ENCODE results near the gene GMDS.

DNA sequence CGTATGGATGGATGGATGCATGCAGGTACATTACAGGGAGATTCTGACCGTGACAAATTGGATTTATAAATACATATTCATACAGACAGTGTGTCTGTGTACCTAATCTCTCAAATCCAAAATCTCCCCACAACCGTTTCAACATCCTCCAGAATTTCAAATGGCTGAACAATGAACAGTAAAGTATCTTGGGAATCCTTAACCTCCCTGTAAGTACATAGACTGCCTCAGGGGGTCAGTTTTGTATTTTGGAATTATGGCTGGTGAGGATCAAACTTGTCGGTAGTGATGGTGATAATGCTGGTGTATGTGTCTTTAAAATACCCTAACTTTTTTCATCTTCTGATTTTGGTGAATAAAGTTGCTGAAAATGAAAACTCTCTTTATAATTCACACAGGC lies 389.5 kb downstream of the GMDS start:
- TF ChIP-seq, protein P1, sequence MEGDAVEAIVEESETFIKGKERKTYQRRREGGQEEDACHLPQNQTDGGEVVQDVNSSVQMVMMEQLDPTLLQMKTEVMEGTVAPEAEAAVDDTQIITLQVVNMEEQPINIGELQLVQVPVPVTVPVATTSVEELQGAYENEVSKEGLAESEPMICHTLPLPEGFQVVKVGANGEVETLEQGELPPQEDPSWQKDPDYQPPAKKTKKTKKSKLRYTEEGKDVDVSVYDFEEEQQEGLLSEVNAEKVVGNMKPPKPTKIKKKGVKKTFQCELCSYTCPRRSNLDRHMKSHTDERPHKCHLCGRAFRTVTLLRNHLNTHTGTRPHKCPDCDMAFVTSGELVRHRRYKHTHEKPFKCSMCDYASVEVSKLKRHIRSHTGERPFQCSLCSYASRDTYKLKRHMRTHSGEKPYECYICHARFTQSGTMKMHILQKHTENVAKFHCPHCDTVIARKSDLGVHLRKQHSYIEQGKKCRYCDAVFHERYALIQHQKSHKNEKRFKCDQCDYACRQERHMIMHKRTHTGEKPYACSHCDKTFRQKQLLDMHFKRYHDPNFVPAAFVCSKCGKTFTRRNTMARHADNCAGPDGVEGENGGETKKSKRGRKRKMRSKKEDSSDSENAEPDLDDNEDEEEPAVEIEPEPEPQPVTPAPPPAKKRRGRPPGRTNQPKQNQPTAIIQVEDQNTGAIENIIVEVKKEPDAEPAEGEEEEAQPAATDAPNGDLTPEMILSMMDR (IDR thresholded peaks at IDR 0.05; ENCODE audit: low read depth, low read length), result no peak
- no peak for TF ChIP-seq EZH2phosphoT487 (IDR thresholded peaks at IDR 0.05; ENCODE audit: low read depth)

All from OCI-LY3 (cell line).